GM18508 (cell line): Measurements from ENCODE around the gene FBLN7.

Source experiments
- ATAC-seq: cut with Tn5 transposase; IDR thresholded peaks from one replicate; pipeline ENCODE4 v1.9.1; 2021; ENCODE audit warnings: moderate number of reproducible peaks; ENCODE audit not compliant: insufficient read depth, unreplicated experiment

Gene FBLN7

GRCh38 chr2:112155331-112156151, 17.4 kb downstream of the FBLN7 start:
- ATAC-seq, result no peak

- no peak for ATAC-seq
These were observed 18.2 kb downstream of the FBLN7 start for GRCh38 chr2:112156152-112156986.

- ATAC-seq, result no peak
These were observed 19.3 kb downstream of the FBLN7 start for GRCh38 chr2:112157472-112157871.

- ATAC-seq, result no peak
These were observed 21.3 kb downstream of the FBLN7 start for GRCh38 chr2:112159454-112159921.

- no peak for ATAC-seq
These were observed 22.4 kb downstream of the FBLN7 start for GRCh38 chr2:112160283-112161250.

GRCh38 chr2:112161431-112162145, 23.4 kb downstream of the FBLN7 start:
- no peak for ATAC-seq

- no peak for ATAC-seq
These were observed 24.2 kb downstream of the FBLN7 start for GRCh38 chr2:112162341-112162740.

GRCh38 chr2:112162956-112163355, 24.8 kb downstream of the FBLN7 start:
- ATAC-seq, result no peak

- no peak for ATAC-seq
These were observed 25.4 kb downstream of the FBLN7 start for GRCh38 chr2:112163541-112163981.

- ATAC-seq, result no peak
These were observed 26.7 kb downstream of the FBLN7 start for GRCh38 chr2:112164876-112165275.

- no peak for ATAC-seq
These were observed 27.1 kb downstream of the FBLN7 start for GRCh38 chr2:112165296-112165695.

- ATAC-seq, result no peak
These were observed 28.8 kb downstream of the FBLN7 start for GRCh38 chr2:112166806-112167499.

- ATAC-seq, result no peak
These were observed 30.4 kb downstream of the FBLN7 start for GRCh38 chr2:112168422-112169124.

- no peak for ATAC-seq
These were observed 32.3 kb downstream of the FBLN7 start for GRCh38 chr2:112170495-112170894.

GRCh38 chr2:112173646-112174319, 35.6 kb downstream of the FBLN7 start:
- no peak for ATAC-seq

- ATAC-seq, result no peak
These were observed 36.2 kb downstream of the FBLN7 start for GRCh38 chr2:112174383-112174782.

GRCh38 chr2:112175333-112175732, 37.1 kb downstream of the FBLN7 start:
- ATAC-seq, result no peak
